ENCODE results near the gene WDR5.

WDR5 gene

DNA sequence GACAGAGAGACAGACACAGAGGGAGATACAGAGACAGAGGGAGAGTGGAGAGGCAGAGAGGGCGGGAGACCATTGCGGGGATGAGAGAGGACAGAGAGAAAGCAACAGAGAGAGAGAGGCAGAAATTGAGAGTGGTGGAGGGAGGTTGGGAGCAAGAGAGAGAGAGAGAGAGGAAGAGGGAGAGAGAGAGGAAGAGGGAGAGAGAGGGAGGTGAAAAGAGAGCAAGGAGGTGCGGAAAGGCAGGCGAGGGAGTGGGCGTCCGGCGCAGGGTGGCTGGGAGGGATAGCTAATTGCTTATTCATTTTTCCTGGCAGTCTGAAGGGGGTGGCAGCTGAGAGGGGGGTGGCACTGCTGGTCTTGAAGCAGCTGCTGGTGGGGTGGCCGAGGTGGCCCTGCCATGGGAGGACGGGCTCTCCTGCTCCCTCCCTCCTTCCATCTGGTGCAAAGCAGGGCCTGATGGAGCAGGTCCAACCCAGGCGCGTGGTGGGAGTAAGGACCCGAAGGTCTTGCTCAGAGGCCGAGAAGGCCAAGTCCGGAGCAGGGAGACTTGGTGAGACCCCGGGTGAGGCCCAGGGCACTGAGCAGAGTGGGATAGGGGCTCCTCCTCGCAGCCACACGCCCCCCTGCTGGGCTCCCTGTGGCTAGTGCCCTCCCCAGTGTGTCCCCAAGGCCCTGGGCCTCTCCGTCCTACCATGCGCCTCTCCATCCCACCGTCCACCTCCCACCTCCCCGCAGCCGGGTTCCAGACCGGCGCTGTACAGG, 53.8 kb downstream of the WDR5 start:
- DNase-seq: no peak

GRCh38 chr9:134190232-134191121, 54.6 kb downstream of the WDR5 start:
- no peak for DNase-seq

DNA sequence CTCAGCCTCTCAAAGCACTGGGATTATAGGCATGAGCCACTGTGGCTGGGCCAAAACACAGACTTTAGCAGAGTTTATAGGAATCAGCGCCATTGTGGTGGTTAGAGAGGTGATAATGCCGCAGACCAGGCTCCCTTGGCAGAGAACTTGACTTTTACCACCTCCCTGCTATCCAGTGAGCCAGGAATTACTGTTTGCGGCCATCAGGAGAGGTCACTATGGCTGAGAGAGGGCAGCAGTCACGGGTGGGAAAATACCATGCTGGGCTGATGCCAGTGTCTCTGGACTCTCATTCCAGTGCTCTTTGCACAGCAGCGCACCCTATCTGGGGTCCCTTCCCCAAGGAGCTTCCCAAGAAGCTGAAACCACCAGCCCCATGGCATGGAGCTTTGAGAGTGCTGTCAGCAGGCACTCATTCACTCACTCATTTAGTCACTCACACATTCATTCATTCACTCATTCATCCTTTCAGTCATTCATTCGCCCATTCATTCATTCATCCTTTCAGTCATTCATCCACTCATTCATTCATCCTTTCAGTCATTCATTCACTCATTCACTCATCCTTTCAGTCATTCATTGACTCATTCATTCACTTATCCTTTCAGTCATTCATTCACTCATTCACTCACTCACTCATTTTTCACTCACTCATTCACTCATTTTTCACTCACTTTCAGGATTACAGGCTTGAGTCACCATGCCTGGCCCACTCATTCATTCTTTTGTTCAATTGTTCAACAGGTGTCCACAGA, 55.8 kb downstream of the WDR5 start:
- DNase-seq: no peak

DNA sequence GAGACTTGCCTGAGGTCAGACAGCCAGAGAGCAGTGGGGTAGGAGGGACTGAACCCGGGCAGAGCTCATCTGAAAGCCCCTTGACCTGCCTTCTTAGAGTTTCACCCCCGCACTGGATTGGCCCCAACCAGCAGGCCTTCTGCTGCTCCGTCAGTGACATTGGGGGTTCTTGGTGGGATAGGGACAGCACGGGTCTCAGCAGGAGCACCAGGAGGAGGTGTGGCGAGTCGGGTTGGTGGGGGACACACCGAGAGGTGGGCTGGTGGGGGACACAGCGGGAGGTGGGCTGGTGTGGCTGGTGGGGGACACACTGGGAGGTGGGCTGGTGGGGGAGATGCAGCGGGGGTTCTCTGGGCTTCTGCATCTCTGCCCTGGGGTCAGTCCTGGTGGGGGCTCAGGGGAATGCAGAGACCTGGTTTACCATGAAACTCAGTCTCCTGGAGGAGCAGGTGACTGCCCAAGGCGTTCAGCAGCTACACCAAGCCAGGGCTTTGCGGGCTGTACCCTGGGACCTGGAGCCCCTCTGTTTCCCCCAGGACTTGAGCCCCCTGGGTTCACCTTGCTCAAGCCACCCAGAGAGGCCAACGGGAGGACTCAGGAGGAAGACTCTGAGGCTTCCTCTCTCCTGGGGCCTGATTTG, 56.5 kb downstream of the WDR5 start:
- no peak for DNase-seq

DNA sequence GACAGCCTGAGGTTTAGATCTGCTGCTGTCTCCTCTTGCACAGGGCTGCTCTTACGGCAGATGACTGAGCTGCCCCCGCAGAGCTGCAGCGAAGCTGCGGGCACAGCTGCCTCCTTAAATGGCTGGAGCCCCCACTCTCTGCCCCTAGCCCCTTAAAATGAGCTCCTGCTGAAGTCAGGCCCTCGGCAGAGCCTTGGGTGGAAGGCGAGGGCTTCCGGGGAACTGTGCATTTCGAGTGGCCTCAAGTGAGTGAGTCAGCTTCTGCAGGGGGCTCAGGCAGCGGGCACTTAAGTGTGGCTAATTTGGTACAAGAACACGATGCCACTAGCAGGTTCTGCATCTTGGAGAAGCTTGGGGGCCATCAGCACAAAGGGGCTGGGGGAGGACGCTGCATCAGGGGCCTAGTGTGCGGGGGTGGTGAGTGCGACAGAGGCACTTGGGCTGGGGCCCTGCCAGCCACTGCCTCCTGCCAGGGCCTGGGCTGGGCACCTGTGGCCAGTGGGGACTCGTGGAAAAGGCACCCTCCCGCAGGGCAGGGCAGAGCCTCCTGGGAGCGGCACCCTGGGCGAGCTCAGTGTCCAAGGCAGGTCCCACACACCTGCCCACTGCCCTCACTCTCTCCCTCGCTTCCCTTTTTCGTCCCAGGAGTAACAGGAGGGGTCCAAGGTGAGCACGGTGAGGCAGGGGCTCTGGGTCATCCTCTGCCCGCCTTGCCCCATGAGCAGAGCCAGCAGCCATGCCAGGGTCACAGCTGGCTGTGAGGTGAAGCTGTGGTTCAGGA, 57.3 kb downstream of the WDR5 start:
- no peak for DNase-seq

GRCh38 chr9:134193912-134194535, 58.1 kb downstream of the WDR5 start:
- no peak for DNase-seq

- no peak for DNase-seq
Observed at GRCh38 chr9:134195558-134195957, 59.7 kb downstream of the WDR5 start.

DNA sequence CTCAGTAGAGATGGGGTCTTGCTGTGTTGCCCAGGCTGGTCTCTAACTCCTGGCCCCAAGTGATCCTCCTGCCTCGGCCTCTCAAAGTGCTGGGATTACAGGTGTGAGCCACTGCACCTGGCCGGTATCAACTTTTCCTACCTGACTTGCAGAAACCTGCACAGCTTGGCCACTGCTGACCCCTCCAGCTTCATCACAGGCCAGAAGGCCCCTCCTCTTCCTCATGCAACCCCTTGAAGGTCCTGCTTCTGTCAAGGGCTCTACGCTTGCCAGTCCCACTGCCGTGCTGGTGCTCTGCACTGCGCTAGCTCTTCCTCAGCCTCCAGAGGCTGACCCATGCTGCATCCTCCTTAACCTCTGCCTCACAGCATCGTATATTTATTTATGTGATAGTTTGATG, 61.0 kb downstream of the WDR5 start:
- DNase-seq: no peak

DNA sequence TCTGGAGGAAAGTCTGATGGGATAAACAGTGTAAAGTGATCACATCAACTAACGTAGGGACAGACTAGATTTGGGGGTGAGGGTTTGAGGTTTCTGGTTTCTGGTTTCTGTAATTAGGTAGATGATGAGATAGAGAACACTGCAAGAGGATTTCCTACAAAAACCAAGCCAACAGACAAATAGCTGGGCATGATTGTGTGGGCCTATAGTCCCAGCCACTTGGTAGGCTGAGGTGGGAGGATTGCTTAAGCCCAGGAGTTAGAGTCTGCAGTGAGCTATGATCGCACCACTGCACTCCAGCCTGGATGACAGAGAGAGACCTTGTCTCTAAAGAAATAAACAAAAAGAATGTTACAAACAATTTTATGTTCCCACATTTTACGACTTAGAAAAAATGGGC, 62.9 kb downstream of the WDR5 start:
- DNase-seq: no peak

DNA sequence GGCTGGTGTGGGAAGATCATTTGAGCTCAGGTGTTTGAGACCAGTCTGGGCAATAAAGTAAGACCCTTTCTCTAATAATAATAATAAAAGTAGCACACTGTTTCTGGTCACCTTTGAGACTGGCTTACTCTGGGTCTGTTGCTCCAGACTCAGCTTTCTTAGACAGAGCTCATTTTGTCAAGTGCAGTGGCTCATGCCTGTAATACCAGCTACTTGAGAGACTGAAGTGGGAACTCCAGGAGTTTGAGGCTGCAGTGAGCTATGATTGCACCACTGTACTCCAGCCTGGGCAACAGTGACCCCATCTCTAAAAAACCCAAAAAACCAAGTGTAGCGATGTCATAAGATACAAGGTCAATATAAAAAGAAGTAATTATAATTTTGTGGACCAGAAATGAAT, 64.8 kb downstream of the WDR5 start:
- no peak for DNase-seq

- DNase-seq: no peak
Observed at GRCh38 chr9:134203224-134203623, 67.3 kb downstream of the WDR5 start.

- DNase-seq: no peak
Observed at GRCh38 chr9:134204041-134204440, 68.2 kb downstream of the WDR5 start.

DNA sequence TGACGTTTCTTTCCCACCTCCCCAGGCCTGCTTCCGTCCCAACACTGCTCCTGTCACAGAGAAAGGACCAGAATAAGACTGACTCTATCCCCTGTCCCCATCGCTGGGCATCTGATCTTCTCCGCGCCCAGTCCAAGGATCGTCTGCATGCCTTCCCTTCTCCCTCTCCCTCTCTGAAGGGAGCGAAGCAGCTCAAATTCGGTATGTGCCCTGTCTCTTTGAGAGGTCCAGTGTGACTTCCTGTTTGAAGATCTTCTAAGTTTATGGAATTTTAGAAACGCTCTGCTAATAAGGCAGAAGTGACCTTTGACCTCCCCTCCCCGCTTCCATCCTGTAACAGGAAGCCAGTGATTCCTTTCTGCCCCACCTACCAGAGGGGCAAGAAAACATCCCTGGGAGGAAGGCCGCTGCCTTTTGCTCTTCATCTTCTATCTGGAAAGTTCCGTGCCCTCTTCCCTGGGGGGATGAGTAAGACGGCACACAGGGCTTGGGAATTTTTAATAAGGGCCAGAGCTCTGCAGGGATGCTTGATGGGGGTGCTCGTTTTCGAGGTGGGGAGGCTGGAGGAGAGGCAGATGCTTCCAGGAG, 69.2 kb downstream of the WDR5 start:
- no peak for DNase-seq

- DNase-seq: peak; percentile 62
Observed at GRCh38 chr9:134205672-134206310, 69.9 kb downstream of the WDR5 start.

DNA sequence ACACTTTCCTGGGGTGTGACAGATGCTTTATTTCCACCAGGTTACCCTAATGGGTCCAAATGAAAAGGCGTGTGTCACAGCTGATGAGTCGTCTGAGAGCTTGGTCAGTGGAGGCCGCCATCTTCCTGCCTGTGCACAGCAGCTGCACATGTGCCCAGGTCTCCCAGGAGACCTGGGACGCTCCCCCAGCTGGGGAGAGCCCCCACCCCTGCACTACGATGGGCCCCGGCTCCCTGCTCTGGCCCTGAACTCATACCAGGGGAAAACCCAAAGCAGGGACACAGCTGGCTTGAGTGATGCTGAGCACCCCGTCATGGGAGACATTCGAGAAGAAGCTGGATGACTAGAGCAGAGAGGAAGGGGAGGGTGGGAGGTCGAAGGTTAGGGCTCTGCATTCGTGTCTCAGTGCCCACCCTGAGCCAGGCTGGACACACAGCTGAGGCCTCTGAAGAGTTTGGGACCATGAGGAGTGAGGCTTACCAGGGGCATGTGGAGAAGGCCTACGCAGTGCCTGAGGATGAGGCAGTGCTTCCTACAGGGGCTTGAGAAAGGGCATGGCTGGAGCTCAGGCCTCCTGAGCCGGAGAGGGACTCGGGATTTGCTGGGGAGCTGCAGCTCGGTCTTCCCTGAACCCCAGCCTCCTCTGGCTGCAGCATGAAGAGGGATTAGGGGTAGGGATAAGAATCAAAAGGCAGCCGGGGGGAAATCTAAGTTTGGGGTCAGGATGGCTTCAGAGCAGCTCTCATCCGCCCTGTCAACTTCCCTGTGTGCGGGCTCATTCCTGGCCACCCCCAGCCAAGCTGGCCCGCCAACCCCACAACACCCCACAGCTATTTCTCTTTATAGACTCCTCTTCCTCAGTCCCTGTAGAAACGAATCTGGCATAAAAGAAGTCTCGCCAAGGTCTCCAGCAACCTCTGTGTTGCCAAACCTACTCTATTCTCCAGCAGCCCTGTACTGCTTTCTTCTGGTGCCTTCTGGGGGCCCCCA, 70.7 kb downstream of the WDR5 start:
- DNase-seq: no peak

DNA sequence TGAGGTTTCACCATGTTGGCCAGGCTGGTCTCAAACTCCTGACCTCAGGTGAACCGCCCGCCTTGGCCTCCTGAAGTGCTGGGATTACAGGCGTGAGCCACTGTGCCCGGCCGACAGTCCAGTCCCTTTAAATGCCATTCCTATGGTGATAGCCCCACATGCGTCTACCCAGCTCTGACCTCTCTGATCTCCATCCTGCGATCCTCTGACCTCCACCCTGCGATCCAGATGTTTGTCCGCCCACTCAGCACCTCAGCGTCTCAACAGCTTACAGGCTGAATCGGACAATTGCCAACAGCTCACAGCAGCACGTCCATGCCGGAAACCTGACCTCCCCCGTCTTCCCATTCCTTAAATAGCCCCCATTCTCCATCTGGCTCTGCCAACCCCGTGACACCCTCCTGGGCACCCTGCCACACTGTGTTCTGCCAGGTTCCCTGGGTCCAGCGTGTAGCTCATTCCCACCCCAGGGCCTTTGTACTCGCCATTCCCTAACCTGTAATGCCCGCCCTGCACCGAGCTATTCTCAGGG, 72.5 kb downstream of the WDR5 start:
- peak; percentile 23 for DNase-seq

DNA sequence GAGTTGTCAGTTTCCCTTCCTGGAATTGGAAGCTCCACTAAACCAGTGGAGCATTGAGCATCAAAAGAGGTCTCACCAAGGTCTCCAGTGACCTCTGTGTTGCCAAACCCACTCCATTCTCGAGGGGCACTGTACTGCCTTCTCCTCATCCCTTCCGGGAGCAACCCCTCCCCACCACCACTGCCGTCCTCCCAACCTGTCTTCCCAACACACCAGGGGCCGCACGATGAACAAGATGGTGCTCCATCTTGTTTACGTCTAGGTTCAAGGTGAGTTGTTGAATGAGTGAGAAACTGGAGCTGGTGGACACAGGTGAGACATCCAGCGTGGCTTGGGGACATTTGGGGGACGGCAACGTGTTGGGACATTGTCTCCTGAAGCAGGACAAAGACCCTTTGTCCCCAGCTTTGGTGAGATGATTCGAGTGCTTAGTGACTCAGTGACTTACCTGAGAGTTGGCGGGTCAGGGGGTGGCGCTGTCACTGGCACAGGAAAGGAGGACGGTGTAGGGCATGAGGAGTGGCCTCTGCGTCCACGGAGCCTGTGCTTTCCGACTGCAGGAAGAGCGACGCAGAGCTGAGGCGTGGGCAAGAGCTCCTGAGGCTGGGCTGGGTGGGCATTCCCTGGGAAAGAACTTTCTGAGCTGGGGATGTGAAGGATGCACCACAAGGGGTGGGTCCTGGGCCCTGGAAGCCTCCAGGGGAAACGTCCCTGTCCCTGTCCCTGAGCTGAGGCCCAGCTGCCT, 73.3 kb downstream of the WDR5 start:
- DNase-seq: no peak
